DLD1 (cell line): ENCODE data around the gene OR5A1.

ENCODE experiments used
- in situ Hi-C: cut with HindIII; loops from 2 replicates; pipeline ENCODE4 v1.10.0; 2017; ENCODE audit warnings: low sequenced_read_pairs

Gene OR5A1

DNA sequence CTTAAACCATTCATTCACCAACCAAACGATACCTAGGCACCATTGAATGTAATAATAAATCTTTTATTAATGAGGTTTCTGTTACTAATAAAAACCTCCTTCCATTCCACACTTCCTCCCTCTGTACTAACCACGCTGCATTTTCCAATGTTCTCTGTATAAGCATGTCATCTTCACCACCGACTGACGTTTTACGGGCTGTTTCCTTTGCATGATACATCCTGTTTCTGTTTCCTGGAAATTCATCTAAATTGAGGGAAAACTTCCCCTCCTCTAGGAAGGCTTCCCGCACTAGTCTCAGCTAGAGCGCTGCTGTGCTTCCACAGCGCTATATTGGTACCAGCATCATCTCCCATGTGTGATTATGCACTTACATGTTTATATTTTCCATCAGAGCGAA is 38.9 kb downstream of the OR5A1 start:
- in situ Hi-C loops: no loop called here

DNA sequence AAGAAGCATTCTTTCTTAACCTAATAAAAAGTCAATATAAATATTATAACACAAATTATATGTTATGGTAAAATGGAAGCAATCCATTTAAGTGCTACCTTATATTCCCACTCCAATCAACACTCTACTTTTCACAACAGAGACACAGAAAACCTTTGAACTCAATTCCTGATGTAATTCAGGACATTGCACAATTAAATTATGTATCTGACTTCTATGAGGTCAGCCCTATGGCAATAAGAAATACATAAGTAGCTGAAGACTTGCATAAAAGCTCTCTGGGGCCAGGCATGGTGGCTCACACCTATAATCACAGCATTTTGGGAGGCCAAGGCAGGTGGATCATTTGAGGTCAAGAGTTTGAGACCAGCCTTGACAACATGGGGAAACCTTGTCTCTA is 43.6 kb downstream of the OR5A1 start:
- in situ Hi-C loops: no loop called here

DNA sequence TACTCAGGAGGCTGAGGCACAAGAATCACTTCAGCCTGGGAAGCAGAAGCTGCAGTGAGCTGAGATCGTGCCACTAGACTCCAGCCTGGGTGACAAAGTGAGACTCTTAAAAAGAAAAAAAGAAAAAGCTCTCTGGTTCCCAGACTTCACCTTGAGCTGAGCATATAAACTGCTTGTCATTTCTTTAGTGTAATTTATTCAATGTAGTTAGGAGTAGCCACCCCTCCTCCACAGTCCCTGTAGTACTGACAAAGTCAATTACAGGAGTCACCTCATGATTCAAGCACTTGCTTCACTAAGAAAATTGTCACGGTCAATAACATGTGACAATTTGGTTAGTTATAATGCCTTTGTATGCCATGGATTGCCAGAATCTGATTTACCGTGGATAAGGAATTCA is 44.1 kb downstream of the OR5A1 start:
- in situ Hi-C loops: no loop called here
